Activated naive CD8-positive, alpha-beta T cell treated with anti-CD3 and anti-CD28 coated beads, Interleukin-2, amount 50 U/mL, for 16 hours (primary cell): Measurements from ENCODE around the gene SCYL1.
A peak's percentile ranks its signal among the peaks of the same experiment; 100 is the strongest.

ENCODE experiments used
- DNase-seq: peaks from one replicate; pipeline ENCODE4 v3.0.0-alpha.2; 2020; ENCODE audit warnings: low read depth, low spot score

The SCYL1 gene

GRCh38 chr11:65569164-65569972, 44.5 kb downstream of the SCYL1 start:
- no peak for DNase-seq

DNA sequence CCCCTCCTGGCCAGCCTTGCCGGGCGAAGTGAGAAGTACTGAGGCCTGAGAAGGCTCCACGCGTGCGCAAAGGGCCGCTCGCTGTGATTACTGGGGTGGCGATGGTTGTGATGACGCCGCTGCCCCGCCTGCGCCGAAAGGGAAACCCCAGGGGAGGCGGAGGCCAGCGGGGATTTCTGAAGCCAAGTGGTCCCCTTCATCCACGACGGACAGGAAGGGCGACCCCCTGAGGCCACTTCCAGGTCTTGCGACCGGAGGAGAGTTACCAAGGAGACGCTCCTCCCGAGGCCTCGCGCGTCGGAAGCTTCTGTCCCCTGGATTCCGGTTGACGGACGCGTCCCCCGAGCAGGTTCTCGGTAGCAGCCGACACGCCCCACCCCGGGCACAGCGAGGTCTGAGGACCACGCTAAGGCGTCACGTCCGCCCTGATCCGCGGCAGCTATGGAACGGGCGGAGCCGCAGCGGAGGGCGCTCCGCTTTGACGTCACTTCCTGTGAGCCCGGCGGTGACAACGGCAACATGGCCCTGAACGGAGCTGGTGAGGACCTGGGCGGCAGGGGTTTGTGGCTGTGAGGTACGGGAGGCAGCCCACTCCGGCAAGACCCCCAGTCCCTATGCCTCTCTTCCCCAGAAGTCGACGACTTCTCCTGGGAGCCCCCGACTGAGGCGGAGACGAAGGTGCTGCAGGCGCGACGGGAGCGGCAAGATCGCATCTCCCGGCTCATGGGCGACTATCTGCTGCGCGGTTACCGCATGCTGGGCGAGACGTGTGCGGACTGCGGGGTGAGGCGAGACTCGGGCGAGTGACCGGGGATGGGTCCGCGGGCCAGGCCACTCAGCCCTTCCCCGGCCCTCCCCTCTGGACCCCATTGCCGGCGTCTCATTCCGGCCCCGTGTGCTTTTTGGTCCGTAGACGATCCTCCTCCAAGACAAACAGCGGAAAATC, 45.4 kb downstream of the SCYL1 start, which contains the start of gene ZNRD2:
Gene ZNRD2 (plus strand): TSS at position 505 of the 946 bp plus-strand sequence. CDS start 15 bp downstream, at position 520.
- peak; percentile 96 for DNase-seq

GRCh38 chr11:65571420-65571819, 46.5 kb downstream of the SCYL1 start:
- DNase-seq = no peak

GRCh38 chr11:65571940-65572339, 47.1 kb downstream of the SCYL1 start:
- no peak for DNase-seq

GRCh38 chr11:65572356-65573051, 47.6 kb downstream of the SCYL1 start, which contains the start of gene FAM89B:
Gene FAM89B (plus strand): TSS chr11:65572538. CDS start chr11:65572670, 132 bp downstream.
- DNase-seq = peak; percentile 66

DNA sequence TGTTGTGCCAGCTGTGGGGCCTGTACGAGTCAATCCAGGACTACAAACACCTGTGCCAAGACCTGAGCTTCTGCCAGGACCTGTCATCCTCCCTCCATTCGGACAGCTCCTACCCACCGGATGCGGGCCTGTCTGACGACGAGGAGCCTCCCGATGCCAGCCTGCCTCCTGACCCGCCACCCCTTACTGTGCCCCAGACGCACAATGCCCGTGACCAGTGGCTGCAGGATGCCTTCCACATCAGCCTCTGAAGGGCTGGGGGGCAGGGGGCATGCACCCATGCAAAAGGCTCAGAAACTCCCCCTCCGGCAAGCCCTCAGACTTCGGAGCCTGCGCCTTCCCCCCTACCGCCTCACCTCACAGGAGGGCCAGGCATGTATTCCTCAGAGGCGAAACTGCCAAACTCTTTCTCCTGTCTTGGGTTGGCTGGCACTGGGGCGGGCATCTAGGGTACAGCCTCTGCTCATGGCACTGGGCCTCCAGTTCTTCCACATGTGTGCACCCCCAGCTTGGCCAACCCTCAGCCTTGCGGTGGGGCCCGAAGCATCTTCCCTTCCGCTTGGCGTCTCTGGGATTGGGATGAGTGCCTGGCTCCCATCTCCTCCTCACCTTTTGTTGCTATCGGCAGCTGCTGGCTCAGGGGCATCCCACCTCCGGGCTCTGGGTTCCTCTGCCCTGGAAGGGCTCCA, 48.7 kb downstream of the SCYL1 start:
- no peak for DNase-seq

DNA sequence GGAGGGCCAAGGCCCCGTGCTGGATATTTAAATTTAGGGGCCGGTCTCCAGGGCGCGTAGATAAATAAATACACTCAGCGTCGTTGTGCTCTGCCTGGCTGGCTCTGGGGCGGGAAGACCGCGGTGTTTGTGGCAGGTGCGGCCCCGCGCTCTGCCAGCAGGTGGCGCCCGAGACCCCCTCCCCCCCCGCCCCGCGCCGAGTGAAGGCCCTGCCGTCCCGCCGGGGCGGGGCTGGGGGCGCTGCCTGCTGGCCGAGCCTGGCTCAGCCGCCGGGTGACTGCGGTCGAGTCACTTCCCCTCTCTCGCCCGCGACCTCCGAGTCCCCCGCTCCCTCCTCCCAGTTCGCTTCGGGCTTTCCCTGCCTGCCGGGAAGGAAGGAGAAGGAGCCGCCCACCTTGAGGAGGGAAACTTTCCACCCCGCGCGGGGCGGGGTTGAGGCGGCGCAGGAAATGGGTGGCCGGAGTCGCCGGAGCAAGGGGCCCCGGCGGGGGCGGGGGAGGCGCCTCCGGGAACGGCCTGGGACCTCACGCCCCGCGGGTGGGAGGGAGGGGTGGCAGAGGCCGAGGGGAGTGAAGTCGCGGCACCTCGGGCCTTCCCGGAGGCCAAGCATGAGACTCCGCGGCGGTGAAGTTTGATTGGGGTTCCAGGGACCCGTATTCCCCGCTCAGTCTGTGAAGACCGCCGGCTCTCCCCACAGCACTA, 49.4 kb downstream of the SCYL1 start:
- peak; percentile 63 for DNase-seq

GRCh38 chr11:65574811-65575567, 50.1 kb downstream of the SCYL1 start:
- no peak for DNase-seq

GRCh38 chr11:65575568-65576231, 50.8 kb downstream of the SCYL1 start, which contains the start of gene EHBP1L1:
Gene EHBP1L1 (plus strand): TSS chr11:65576053. CDS start chr11:65576303, 250 bp downstream.
- DNase-seq = no peak

DNA sequence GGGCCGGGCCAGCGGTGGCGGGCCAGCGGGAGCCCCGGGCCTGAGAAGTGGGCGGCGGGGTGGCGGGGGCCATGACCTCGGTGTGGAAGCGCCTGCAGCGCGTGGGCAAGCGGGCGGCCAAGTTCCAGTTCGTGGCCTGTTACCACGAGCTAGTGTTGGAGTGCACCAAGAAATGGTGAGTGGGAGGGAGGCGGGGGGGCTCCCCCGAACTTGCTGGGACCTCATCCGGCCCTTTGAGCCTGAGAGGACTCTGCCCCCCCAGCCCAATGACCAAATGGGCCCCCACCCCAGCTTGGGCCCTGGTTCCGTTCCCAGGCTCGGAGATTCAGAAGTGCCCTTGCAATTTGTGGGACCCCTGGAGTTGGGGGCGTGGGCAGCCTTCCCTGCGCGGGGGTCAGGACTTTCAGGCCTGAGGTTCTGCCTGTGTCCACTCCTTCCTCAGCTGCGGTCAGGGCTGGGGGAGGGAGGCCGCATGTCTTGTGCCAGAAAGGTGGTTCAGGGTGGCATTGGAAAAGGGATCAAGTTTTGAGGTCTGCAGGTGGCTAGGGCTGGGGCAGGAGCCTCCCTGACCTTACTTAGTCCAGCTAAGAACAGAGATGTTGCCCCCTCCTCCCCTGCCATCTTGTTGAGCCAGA, 51.5 kb downstream of the SCYL1 start:
- DNase-seq = no peak

DNA sequence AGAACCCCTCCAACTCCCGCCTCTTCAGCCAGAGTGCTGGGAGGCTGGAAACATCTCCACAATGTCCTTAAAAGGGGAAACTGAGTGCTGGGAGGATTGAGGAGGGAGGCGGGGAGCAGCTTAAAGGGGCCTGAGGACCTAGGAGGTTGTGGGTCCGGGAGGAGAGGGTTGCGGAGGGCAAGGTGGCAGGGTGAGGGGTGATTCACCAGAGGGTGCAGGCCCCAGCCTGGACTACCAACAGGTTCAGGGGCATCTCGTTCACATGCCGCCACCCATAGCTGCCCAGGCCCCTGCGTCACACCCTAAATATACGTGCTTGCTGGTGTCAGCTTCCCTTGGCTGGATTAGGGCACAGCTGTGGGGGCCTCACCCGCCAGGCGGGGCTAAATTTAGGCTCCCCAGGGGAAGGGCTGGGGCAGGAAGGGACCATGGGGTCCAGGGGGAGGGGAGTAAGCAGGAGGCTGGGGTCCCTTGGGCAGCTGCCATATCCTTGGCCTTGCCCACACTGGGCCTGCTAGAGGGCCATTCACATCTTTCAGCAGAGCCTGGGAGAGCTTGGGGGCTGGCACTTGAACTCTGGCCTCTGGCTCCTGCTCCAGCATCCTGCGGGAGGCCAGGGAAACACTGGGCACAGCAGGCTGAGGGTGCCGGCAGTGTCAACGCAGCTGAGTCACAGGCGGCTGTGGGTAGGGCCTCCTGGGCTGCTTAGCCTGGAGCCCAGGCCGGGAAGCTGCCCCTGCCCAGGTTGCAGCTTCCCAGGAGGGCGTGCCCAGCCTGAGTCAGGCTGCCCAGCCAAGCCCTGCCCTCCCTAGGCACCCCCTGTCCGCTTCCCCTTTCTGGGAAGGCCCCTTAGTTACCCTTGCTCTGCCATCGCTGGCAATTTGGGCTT, 52.2 kb downstream of the SCYL1 start:
- DNase-seq = no peak

- no peak for DNase-seq
Measured at GRCh38 chr11:65577756-65578109, 52.9 kb downstream of the SCYL1 start.

DNA sequence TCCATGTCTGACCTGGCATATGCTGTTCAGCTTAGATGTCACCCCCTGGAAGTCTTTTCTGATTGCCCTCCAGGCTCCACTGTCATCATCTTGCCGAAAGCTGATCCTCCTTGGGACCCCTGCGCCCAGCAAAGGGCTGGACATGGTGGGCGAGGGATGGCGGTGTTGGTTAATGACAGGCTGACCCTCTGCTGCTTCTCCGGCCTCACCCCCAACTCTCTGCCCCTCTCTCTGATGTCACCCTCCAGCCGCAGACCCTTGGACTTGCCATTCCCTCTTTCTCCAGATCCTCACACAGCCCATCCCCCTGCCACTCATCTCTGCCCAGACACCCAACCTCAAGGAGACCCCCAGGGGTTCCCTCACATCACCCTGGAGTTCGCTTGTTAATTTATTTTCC, 53.3 kb downstream of the SCYL1 start:
- DNase-seq = no peak

DNA sequence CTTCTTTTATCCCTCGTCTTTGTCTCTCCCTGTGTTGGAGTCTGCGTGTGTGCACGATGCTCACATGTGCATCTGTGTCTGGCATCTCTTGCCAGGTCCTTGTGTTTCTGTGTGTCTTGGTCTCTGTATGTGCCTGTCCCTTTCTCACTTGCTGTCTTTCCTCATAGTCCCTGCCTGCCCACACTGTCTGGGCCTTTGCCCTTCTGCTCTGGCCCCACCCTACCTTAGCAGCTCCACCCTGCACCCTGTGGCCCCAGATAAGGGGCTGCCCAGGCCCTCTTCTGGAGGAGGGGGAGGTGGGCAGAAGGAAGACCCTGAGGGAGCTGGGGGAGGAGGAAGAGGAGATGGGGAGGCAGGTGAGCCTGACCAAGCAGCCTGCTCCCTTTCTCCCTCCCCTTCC, 53.8 kb downstream of the SCYL1 start:
- DNase-seq = no peak

DNA sequence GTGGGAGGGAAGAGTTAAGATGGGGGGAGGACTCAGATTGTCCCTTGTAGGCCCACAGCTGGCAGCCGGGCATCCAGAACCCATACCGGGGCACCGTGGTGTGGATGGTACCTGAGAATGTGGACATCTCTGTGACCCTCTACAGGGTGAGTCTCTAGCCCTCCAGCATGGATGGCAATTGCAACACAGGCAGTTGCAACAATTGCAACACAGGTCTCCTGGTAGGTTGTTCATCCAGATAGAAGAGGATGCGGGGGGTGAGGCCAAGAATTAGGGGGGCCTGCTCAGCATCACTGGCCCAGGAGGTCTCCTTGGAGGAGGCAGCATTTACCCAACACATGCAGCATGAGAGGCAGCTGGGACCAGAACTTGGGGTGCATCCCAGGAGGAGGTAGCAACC, 54.4 kb downstream of the SCYL1 start:
- no peak for DNase-seq

DNA sequence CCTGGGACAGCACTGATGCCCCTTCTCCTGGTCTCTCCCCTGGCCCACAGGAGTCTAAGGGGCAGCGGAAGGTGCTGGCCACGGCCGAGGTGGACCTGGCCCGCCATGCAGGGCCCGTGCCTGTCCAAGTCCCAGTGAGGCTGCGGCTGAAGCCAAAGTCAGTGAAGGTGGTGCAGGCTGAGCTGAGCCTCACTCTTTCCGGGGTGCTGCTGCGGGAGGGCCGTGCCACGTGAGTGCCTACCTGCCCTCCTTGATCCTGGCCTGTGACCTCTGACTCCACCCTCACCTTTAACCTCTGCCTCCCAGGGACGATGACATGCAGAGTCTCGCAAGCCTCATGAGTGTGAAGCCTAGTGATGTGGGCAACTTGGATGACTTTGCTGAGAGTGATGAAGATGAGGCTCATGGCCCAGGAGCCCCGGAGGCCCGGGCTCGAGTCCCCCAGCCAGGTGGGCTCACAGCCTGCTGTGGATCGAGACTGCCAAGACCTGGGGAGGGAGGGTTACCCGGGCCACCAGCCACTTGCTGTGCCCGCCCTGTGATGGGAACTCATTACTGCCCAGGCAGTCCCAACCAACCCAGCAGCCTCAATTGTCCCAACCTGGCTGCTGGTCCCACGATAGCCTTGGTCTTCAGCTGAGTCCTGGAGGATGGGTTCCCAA, 55.3 kb downstream of the SCYL1 start:
- no peak for DNase-seq

GRCh38 chr11:65580756-65581155, 55.9 kb downstream of the SCYL1 start:
- DNase-seq = no peak
